Stomach (tissue), 4 donors: ENCODE measurements around the gene ELAVL1.

Experiments
- POLR2A ChIP-seq, 4 donors: fragments of 450-650 bp; IDR thresholded peaks; one replicate each; pipeline ENCODE4 v1.6.1; 2016; ENCODE audit warnings: antibody characterized with exemption in 4 of 4, control low read depth in 2 of 4, mild to moderate bottlenecking in 1 of 4, moderate library complexity in 1 of 4
- TF ChIP-seq, protein P1 (sequence below), 7 experiments: fragments of 450-650 bp in 4 of 7; fragments of 200-600 bp in 3 of 7; sonication (generic) in 3 of 7; IDR thresholded peaks; one replicate each; pipeline ENCODE4 v1.5.1; 2016 to 2019; ENCODE audit warnings: antibody characterized with exemption in 7 of 7, control low read depth in 2 of 7, mild to moderate bottlenecking in 1 of 7

DNA sequence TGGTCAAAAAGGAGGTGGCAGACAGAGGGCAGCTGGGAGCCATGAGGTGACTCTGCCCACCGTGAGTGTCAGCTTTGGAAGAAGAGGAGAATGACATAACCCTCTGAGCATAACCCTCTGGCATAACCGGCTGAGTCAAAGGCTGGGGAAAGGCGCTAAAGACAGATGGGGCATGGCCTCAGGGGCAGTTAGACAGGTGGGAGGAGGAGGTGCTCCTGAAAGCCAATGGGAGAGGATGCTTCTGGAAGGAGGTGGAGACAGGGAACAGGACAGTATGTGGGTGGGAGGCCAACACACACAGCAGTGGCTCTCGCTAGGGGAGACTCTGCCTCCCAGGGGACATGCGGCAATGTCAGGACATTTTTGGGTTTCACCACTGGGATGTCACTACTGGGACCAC, 17.1 kb downstream of the ELAVL1 start:
- no peak for TF ChIP-seq POLR2A (IDR thresholded peaks at IDR 0.05)
- TF ChIP-seq, protein P1, sequence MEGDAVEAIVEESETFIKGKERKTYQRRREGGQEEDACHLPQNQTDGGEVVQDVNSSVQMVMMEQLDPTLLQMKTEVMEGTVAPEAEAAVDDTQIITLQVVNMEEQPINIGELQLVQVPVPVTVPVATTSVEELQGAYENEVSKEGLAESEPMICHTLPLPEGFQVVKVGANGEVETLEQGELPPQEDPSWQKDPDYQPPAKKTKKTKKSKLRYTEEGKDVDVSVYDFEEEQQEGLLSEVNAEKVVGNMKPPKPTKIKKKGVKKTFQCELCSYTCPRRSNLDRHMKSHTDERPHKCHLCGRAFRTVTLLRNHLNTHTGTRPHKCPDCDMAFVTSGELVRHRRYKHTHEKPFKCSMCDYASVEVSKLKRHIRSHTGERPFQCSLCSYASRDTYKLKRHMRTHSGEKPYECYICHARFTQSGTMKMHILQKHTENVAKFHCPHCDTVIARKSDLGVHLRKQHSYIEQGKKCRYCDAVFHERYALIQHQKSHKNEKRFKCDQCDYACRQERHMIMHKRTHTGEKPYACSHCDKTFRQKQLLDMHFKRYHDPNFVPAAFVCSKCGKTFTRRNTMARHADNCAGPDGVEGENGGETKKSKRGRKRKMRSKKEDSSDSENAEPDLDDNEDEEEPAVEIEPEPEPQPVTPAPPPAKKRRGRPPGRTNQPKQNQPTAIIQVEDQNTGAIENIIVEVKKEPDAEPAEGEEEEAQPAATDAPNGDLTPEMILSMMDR (IDR thresholded peaks at IDR 0.05), result no peak
